Femur (tissue), 1 donor: ENCODE measurements around the gene NT5C3B.
"Not testable (repeated sequence)": the region's sequence is repeated elsewhere in the genome, so short reads cannot be mapped to it uniquely, and the experiment has no call there.

Experiments
- DNase-seq: peaks from one replicate; pipeline ENCODE4 v3.0.0-alpha.2; 2017

Gene NT5C3B

DNA sequence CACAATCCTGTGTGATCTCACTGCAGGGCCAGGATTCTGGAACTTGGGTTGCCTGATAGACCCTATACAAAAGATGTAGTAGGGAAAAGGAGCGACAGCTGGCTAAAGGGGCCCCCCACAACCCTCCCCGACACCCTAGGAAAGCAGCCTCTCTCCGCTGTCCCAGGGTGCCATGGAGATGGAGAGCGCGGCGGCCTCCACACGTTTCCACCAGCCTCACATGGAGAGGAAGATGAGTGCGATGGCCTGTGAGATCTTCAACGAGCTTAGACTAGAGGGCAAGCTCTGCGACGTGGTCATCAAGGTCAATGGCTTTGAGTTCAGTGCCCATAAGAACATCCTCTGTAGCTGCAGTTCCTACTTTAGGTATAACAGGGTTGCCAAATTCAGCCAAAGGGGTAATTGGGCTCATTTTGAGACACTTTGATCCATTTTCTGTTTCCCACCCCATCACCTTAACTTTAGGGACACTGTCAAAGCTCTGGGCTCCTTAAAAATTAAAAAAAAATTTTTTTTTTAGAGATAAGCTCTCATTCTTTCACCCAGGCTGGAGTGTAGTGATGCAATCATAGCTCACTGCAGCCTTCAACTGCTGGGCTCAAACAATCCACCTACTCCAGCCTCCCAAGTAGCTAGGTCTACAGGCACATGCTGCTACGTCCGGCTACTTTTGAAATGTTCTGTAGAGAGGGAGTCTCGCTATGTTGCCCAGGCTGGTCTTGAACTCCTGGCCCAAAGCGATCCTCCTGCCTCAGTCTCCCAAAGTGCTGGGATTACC, 1.9 kb upstream of the NT5C3B start, which contains the start of gene KLHL10:
Gene KLHL10, plus strand, starts transcription at position 65 of the 778 bp plus-strand sequence. Its CDS starts 108 bp downstream, at position 173.
- DNase-seq, result no peak

DNA sequence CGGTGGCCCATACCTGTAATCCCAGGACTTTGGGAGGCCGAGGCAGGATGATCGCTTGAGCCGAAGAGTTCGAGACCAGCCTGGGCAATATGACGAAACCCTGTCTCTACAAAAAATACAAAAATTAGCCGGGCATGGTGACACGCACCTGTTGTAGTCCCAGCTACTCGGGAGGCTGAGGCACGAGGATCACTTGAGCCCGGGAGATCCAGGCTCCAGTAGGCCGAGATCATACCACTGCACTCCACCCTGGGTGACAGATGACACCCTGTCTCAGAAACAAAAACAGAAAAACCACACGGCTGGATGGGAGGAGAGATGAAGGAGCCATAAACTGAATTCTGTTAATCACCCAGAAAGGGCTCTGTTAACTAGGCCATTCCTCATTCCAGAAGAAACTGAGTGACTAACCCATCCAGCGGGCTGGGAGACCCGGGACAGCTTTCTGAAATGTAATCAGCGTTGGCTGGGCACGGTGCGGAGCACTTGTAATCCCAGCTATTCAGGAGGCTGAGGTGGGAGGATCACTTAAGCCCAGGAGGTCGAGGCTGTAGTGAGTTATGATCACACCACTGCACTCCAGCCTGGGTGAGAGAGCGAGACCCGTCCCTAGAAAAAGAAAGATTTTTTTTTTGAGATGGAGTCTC, 641 bp upstream of the NT5C3B start:
- DNase-seq, result no peak

DNA sequence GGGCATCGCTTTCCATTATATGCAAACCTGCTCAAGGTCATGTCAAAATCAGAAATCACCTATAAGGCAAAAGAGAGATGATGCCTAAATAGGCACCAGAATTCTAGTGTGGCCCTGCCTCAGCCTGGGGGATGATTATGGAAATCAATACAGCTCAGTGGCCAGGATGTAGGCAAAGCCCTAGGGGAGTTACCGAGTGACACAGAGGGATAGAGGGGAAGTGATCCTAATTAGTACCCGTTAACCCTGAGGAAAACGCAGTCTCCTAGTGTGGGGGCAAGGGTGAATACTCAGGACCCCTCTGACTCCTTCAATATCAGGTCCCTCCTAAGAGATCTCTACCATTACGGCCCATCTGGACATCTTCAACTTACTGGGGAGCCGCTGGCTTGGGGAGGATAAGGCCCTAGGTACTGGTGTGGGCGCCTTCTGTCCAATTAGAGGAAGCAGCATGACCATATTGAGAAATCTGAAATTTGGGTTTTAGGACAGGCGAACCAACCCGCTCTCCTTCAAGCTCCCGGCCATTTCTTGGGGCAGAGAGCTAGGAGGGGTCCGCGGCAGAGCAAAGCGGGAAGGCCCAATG, 725 bp downstream of the NT5C3B start:
- DNase-seq, result no peak

DNA sequence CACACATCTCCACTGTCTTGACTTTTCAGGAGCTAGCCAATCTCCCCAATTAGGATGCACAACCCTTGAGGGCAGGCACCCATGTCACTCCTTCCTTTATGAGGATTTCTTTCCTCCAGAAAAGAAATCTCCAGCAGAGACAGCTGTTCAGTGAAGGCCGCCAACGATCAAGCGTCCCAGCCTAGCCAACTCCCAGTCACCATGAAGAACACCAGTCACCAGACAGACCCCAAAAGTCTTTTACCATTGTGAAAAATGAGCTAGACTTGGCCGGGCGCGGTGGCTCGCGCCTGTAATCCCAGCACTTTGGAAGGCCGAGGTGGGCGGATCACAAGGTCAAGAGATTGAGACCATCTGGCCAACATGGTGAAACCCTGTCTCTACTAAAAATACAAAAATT, 6.1 kb downstream of the NT5C3B start:
- DNase-seq, result not testable (repeated sequence)

DNA sequence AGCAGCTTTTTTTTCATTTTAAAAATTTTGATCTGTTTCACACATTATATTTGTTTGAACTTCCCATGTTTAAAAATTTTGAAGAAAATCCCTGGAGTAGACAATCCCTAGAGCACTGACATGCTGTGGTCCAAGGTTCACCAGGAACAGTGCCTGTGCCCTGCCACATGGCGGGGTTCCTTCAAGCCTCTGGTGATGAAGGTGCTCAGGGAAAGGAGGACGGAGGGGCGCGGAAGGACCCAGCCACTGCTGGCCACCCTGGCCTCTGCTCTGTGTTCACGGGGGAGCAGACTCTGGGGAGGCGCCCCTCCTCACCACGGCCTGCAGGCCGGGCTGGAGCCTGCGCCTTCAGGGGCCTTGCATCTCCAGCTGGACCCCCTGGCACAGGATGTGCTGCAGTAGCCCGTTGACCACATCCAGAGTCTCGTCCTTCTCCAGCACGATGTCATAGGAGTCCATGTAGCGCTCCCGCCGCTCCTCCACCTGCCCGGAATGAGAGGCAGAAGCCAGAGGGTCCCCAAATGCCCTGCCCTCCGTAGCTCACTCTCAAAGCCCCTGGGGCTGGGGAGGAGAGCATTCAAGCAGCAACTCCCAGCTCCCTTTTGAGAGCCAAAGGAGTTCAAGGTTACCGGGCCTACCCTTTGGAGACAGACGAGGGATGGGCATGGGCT, 10.7 kb downstream of the NT5C3B start:
- DNase-seq, result no peak

DNA sequence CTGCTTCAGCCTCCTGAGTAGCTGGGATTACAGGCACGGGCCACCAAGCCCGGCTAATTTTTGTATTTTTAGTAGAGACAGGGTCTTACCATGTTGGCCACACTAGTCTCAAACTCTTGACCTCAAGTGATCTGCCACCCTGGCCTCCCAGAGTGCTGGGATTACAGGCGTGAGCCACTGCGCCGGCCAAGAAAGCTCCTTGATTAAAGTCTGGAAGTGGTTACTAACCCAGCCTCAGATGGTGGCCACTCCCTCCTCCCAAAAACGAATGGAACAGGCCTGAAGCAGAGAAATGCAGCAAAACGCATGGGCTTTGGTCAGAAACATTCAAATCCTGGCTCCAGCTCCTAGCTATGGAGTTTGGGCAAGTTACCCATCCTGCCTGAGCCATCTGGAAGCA, 11.9 kb downstream of the NT5C3B start:
- no peak for DNase-seq

DNA sequence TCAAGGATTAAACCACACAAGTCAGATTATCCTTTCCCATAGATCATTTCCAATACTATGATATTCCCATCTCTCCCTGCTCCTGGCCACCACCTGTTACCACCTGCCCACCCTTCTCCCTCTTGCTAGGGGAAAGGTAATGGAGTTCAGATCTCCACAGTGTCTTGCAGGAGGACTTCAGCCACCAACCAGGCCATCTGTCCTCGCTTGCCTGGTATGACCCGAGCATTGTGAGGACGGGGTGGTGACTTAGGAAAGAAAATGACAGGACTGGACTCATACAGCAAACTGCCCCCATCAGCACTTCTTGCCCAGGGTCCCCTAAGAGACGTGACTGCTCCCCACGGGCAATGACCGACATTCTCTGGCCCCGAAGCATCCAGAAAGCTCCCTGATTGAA, 12.5 kb downstream of the NT5C3B start:
- no peak for DNase-seq

DNA sequence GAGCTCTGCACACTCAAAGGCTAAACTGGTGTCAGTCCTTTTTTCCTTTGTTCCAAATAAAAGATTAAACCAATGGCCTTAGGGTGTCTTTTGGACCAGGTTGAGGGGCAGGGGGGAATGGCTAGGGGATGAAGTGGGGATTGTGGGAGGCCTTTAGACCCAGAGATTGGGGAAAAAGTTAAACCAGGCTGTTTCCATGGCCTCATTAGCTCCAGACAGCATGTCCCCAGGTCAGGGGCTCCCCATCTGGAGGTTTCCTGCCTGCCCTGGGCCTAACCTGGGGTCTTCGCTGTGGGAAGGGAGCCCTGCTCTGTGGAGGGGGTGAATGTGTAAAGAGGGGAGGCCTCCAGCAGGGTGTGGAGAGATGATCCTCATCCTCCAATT, 12.9 kb downstream of the NT5C3B start:
- no peak for DNase-seq

DNA sequence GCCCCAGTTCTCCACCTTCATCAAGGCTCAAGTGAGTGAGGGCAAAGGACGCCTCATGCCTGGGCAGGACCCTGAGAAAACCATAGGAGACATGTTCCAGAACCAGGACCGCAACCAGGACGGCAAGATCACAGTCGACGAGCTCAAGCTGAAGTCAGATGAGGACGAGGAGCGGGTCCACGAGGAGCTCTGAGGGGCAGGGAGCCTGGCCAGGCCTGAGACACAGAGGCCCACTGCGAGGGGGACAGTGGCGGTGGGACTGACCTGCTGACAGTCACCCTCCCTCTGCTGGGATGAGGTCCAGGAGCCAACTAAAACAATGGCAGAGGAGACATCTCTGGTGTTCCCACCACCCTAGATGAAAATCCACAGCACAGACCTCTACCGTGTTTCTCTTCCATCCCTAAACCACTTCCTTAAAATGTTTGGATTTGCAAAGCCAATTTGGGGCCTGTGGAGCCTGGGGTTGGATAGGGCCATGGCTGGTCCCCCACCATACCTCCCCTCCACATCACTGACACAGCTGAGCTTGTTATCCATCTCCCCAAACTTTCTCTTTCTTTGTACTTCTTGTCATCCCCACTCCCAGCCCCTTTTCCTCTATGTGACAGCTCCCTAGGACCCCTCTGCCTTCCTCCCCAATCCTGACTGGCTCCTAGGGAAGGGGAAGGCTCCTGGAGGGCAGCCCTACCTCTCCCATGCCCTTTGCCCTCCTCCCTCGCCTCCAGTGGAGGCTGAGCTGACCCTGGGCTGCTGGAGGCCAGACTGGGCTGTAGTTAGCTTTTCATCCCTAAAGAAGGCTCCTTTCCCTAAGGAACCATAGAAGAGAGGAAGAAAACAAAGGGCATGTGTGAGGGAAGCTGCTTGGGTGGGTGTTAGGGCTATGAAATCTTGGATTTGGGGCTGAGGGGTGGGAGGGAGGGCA, 13.6 kb downstream of the NT5C3B start:
- no peak for DNase-seq

DNA sequence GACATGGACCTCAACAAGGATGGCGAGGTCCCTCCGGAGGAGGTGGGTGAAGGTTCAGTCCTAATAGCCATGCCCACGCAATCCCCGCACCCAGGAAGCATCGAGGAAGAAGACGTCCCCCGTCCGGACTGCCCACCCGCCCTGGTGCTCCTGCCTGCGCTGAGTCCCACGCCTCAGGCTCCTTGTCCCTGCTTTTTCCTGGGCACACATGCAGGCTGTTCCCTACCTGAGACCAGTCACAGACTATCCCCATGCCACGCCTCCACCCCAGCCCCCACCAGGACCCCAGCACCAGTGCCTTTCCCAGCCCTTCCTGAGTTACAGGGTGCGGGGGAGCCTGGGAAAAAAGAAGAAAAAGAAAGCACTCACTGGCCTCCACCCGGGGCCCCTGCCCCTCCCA, 14.3 kb downstream of the NT5C3B start:
- DNase-seq, result no peak

DNA sequence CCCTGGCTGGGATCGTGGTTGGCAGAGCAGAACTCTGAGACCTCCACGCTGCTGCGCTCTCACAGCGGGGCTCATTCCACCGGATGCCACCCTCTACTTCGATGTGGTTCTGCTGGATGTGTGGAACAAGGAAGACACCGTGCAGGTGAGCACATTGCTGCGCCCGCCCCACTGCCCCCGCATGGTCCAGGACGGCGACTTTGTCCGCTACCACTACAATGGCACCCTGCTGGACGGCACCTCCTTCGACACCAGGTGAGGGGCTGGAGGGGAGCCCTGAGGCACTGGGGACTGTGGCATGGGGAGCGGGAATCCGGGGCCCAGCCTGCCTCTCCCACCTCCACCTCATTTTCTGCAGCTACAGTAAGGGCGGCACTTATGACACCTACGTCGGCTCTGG, 18.0 kb downstream of the NT5C3B start:
- DNase-seq, result no peak

DNA sequence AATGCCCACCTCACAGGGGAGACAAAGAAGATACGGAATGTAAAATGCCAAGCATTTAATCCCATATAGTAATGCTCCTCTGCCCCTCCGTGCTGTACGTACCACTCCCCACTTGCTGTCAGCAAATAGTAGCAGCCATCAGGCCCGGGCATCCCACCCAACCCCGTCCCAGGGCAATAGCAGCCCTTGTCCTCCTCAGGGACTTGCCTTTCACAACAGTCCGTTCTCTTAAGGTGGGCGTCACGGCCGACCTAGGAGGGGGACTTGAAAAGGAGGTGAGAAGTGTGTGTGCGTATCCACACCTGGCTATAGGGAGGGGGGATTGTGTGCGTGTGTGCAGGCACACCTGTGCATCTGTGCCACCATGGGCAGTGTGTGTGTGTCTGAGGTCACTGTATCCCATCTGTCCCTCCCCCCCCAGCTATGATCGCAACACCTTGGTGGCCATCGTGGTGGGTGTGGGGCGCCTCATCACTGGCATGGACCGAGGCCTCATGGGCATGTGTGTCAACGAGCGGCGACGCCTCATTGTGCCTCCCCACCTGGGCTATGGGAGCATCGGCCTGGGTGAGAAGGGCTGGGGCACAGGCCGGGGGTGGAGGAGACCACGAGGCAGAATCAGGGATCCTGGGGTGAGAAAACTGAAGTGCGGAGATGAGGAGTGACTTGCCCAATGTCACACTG, 19.3 kb downstream of the NT5C3B start:
- DNase-seq, result no peak

DNA sequence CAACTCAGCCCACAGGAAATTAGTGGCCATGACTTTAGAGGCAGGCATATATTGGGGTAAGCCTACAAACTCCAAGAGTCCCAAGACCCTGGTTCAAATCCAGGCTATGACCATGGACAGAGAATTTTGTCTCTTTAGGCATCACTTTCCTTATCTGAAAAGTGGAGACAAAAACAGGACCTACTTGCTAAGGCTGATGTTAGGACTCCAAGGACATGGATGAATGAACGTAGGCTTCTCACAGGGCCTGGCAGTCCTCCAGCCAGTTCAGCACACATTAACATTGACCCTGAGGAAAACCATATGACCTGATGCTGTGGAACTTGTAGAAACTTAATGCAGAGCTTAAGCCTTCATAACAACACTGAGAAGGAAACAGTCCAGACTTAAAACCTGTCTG, 21.8 kb downstream of the NT5C3B start:
- DNase-seq, result no peak

DNA sequence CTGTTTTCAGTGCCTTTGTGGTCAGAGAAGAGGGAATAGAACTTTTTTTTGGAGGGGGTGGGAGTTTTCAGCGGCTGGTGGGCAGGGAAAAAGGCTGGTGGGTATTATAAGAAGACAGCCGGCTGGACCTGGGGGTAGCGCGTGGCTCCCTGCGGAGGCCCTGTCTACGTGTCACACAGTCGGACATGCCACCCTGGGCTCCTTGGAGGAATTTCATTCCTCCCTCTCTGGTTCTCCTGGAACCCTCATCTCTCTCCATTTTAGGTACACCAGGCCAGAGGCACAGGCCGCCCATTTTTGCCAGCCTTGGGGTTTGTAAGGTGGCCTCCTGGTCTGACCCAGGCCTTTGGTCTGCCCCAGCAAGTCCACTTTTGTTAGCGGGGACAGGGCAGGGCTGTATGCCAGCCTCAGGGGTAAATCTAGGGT, 22.3 kb downstream of the NT5C3B start:
- DNase-seq, result no peak

DNA sequence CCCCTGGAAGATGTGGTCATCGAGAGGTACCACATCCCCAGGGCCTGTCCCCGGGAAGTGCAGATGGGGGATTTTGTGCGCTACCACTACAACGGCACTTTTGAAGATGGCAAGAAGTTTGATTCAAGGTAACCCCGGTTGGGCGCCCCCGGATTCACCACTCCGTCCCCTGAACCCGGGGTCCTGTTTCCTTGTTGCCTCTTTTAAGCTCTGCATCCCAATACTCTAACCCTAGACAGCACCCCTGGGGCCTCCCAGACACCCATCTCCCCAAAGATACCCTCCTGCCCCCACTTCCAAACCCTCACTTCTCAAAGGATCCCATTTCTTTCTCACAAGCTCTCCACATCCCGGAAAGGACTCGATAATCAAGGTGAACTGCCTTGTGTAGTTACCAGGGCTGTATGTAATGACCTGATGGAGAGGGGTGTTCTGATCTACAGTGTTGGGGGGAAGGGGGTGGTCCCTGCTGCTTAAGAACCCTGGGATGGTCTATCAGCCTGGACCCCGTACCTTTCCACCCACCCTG, 22.8 kb downstream of the NT5C3B start:
- no peak for DNase-seq

DNA sequence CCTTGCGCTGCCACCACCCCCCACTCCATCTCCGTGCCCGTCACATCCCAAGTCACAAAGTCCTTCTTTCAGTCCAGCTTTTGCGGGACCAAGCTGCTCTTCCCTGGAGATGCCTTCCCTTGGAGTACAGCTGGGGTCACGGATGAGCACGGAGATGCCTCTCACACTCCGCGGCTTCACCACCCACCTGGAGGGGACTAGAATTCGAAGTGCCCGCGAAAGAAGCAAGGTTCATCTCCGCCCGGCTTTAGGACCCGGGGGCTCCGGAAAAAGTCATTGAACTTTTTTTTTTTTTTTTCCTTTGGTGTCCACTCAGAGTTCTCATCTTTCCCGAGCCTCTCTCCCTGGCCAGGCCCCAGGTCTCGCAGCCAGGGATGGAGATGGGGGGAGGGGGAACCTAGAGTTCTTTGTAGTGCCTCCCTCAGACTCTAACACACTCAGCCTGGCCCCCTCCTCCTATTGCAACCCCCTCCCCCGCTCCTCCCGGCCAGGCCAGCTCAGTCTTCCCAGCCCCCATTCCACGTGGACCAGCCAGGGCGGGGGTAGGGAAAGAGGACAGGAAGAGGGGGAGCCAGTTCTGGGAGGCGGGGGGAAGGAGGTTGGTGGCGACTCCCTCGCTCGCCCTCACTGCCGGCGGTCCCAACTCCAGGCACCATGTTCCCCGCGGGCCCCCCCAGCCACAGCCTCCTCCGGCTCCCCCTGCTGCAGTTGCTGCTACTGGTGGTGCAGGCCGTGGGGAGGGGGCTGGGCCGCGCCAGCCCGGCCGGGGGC, 23.5 kb downstream of the NT5C3B start, which contains the start of gene FKBP10:
Gene FKBP10, plus strand, starts transcription at position 624 of the 771 bp plus-strand sequence. Its CDS starts 31 bp downstream, at position 655.
- peak; percentile 96 for DNase-seq

DNA sequence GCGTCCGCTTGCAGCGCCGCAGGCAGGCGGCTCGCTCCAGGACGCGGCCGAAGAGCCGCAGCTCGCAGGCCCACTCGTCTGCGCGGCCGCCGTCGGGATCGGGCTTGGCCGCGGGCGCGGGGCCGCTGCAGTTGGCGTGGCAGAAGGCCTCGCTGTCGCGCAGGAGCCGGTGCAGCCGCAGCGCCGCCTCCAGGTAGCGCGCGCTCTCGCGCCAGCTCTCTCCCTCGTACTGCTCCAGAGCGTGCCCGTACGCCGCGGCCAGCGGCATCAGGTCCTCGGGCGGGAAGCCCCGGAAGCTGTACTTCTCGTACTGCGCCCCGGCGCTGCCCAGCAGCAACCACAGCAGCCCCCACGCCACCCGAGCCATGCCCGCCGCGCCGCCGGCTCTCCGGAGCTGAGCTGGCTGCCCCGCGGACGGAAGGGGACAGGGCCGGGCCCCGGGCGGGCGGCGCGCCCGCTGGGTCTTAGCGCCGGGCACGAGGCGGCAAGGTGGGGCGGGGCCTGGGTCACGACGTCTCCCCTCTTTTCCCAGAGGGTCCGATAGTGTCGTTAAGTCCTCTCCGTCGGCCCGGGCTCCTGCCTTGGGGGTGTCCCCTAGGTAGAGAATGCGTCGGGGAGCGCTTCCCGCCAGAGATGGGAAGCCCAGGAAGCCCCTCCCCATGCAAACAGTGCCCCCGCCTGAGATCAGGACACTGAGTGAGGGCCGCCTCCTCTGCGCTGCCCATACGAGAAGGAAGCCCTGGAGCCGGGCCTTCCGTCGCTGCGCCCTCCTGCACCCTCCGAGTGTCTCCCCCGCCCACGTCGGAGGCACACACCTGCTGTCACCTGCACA, 24.3 kb downstream of the NT5C3B start, which contains the start of gene P3H4:
Gene P3H4, minus strand, starts transcription at position 401 of the 832 bp plus-strand sequence. Its CDS starts 34 bp downstream, at position 367.
- DNase-seq, result peak; percentile 87

DNA sequence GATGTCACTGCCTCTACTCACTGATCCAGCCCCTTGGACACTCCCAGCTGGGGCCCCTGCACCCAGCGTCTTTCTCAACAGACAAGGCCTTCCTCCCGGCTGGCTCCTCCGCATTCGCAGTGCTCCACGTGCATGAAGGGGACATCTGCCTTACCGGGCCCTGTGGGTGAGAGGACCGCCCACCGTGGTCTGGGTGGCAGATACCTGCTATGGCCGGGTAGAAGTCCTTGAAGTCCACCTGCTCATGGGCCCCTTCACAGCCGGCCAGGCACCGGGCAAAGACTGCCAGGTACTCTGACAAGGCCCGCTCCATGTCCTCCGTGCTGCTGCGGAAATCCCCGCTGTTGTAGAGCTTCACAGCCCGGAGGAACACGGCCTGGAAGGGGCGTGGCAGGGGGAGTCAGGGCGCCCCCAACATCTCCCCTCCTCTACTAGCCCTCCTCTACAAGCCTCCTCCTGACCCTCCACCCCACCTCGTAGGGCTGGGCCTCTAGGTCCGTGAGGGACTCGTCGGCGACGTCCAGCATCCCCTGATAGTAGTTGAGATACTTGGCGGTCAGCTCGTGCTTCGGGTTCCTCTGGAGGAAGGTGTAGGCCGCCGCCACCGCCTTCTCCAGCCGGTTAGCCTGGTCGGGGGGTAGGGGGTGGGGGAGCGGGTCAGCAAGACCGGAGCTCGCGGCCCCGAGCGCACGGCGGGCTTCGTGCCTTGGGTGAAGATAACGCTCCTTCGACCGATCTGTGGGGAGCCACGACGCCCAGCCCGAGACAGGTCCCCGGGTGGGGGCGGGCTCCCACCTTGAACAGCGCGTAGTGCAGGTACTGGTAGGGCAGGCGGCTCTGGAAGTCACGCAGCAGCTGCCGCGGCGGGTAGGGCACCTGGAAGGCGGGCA, 25.1 kb downstream of the NT5C3B start:
- DNase-seq, result no peak
